PFSK-1 (cell line): ENCODE measurements around the gene CEACAM1.
A peak's percentile ranks its signal among the peaks of the same experiment; 100 is the strongest.

Source experiments
- FOXP2 ChIP-seq: optimal IDR thresholded peaks from 2 replicates; pipeline ENCODE3; 2011; ENCODE audit warnings: borderline replicate concordance, control low read depth, inconsistent platforms; ENCODE audit not compliant: insufficient read depth; ENCODE audit errors: extremely low read length, extremely low read depth
- POLR2AphosphoS5 ChIP-seq: IDR thresholded peaks from 2 replicates; pipeline ENCODE4 v1.6.1; 2012; ENCODE audit warnings: low read depth, mild to moderate bottlenecking, control low read depth, low read length, moderate library complexity
- SIN3A ChIP-seq: IDR thresholded peaks from 2 replicates; pipeline ENCODE4 v1.6.1; 2012; ENCODE audit warnings: mild to moderate bottlenecking, low read length, moderate library complexity, borderline replicate concordance; ENCODE audit not compliant: insufficient read depth
- TAF1 ChIP-seq: IDR thresholded peaks from 2 replicates; pipeline ENCODE4 v1.6.1; 2012; ENCODE audit warnings: low read length, control low read depth, borderline replicate concordance; ENCODE audit not compliant: insufficient read depth
- TF ChIP-seq, protein P1 (sequence below), 2 experiments: IDR thresholded peaks; 2 replicates each; pipeline versions ENCODE4 v1.6.1 to v1.8.0; 2011 to 2012; ENCODE audit warnings: low read depth in 2 of 2, low read length in 2 of 2, control low read depth in 1 of 2, inconsistent platforms in 1 of 2, mild to moderate bottlenecking in 1 of 2, moderate library complexity in 1 of 2; ENCODE audit not compliant: insufficient read depth in 1 of 2

The CEACAM1 gene

DNA sequence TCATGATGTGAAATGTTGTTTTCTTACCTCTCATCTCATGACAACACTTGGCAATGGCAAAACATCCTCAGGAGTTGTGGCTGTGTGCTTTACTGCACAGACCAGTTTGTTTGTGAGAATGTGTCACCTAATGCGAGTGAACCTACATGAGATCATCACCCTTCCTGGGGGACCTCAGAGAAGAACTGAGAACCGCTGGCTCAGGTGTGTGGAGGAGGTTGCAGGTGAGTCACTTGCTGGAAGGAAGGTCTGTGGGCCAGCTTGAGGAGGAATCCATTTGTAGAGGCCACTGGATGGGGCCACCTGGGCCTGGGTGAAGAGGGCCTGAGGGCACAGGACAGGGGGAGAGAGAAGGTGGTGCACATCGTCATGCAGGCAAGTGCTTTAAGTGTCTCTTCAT lies 3.0 kb upstream of the CEACAM1 start:
- TF ChIP-seq TAF1 (no peak), FOXP2 (no peak), POLR2AphosphoS5 (no peak), SIN3A (no peak)
- TF ChIP-seq, protein P1, sequence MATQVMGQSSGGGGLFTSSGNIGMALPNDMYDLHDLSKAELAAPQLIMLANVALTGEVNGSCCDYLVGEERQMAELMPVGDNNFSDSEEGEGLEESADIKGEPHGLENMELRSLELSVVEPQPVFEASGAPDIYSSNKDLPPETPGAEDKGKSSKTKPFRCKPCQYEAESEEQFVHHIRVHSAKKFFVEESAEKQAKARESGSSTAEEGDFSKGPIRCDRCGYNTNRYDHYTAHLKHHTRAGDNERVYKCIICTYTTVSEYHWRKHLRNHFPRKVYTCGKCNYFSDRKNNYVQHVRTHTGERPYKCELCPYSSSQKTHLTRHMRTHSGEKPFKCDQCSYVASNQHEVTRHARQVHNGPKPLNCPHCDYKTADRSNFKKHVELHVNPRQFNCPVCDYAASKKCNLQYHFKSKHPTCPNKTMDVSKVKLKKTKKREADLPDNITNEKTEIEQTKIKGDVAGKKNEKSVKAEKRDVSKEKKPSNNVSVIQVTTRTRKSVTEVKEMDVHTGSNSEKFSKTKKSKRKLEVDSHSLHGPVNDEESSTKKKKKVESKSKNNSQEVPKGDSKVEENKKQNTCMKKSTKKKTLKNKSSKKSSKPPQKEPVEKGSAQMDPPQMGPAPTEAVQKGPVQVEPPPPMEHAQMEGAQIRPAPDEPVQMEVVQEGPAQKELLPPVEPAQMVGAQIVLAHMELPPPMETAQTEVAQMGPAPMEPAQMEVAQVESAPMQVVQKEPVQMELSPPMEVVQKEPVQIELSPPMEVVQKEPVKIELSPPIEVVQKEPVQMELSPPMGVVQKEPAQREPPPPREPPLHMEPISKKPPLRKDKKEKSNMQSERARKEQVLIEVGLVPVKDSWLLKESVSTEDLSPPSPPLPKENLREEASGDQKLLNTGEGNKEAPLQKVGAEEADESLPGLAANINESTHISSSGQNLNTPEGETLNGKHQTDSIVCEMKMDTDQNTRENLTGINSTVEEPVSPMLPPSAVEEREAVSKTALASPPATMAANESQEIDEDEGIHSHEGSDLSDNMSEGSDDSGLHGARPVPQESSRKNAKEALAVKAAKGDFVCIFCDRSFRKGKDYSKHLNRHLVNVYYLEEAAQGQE (IDR thresholded peaks at IDR 0.05; ENCODE audit: insufficient read depth in 1 of 2, low read depth in 2 of 2, low read length in 2 of 2), result no peak

DNA sequence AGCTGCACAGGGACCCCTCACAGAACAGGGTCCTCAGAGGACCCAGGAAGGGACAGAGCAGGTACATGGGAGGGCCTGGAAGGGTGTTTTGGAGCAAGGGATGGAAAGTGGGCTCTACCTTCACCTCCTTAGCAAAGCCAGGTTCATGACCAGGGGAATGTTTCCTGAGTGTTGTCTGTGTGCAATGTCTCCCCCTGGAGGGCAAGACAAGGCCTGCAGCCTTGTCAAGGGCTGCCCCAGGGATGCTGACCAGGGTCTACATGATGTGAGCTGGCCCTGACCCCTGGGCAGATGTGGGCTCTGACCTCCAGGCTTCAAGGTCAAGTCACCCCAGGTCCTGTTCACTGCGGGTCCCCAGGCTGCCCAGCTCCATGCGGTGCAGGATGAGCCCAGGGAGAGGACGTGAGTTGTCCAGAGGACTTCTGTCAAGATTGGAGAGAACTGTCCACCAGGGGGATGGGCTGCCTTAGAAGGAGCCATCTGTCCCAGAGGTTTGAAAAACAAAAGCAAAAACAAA lies 1.0 kb upstream of the CEACAM1 start:
- TF ChIP-seq FOXP2, result no peak
- TF ChIP-seq, protein P1 (IDR thresholded peaks at IDR 0.05; ENCODE audit: insufficient read depth in 1 of 2, low read depth in 2 of 2, low read length in 2 of 2), result 0 out of 4 replicates have a peak, but pooled peaks of 1 of the 2 experiments have one; percentile 3

DNA sequence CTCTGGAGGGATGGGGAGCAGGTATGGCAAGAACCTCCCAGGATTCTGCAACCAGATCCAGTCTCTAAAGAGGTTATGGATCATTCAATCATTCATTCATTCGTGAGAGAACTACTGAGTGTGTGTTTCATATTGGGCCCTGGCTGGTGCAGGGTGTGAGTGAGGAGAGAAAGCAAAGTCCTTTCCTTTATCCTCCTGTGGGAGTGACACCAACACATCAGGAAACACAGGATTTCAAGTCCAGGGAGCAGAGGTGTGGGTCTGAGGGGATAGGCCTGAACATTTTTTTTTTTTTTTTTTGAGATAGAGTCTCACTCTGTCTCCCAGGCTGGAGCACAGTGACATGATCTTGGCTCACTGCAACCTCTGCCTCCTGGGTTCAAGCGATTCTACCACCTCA lies 3.3 kb downstream of the CEACAM1 start:
- TF ChIP-seq FOXP2, result no peak
- TF ChIP-seq, protein P1 (IDR thresholded peaks at IDR 0.05; ENCODE audit: insufficient read depth in 1 of 2, low read depth in 2 of 2, low read length in 2 of 2), result no peak
- no peak for TF ChIP-seq TAF1
- TF ChIP-seq SIN3A, result no peak
- no peak for TF ChIP-seq POLR2AphosphoS5

DNA sequence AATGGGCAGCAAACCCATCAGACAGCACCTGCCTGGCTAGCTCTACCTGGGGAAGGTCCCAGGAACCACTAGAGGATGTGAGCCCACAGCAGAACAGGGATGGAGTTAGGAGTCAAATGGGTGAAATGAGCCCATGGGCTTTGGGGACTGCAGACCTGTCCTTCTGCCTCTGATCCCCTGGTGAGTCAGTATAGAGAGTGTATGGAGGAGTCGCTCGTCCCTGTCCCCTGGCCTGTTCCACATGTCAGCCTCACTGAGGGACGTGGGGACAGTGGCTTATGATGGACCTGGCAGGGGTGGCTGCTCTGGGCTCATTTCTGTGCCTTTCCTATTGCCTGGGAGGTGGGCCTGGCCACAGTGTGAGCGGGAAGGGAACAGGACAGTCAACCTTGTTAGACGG lies 4.0 kb downstream of the CEACAM1 start:
- TF ChIP-seq, protein P1 (IDR thresholded peaks at IDR 0.05; ENCODE audit: insufficient read depth in 1 of 2, low read depth in 2 of 2, low read length in 2 of 2), result no peak
- no peak for TF ChIP-seq SIN3A
- TF ChIP-seq POLR2AphosphoS5, result no peak
- TF ChIP-seq FOXP2, result no peak
- TF ChIP-seq TAF1, result no peak

DNA sequence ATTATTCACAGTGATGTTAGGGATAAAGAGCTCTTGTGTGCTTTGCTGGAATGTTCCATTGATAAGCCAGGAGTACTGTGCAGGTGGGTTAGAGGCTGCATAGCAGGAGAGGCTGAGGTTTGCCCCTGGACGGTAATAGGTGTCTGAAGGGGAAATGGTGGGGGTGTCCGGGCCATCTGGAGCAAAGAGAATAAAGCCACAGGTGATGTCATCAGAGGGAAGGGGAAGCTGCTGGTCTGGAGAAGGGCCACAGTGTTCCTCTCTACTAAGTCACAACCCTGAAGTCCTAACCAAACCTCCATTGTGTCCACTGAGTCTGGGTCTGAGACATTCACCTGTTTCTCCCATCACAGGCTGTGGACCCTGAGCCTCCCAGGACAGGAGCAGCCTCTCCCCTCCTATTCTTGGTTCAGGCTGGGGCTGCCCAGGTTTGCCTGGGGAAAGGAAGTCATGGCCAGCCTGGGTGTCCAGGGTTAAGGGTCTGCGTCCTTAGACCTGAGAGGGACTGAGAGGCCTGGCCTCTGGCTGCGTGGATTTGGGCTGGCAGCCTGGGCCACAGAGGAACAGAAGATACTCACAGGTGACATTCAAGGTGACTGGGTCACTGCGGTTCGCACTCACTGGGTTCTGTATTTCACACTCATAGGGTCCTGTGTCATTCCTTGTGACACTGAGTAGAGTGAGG lies 6.8 kb downstream of the CEACAM1 start:
- TF ChIP-seq FOXP2 (no peak), SIN3A (no peak), POLR2AphosphoS5 (no peak), TAF1 (no peak)
- TF ChIP-seq, protein P1 (IDR thresholded peaks at IDR 0.05; ENCODE audit: insufficient read depth in 1 of 2, low read depth in 2 of 2, low read length in 2 of 2), result no peak
